KMS-11 (cell line): Measurements from ENCODE around the gene CAND2.
"Not testable (repeated sequence)": the region's sequence is repeated elsewhere in the genome, so short reads cannot be mapped to it uniquely, and the experiment has no call there.

Experiments
- H2AFZ ChIP-seq: fragments of 200-600 bp; sonication (generic); 2 replicates; pipeline ENCODE4 v1.6.1; 2016; ENCODE audit warnings: antibody characterized with exemption, mixed run types, low read depth
- H3K27ac ChIP-seq: fragments of 200-600 bp; sonication (generic); 2 replicates; pipeline ENCODE4 v1.6.1; 2016; ENCODE audit warnings: mild to moderate bottlenecking, mixed run types
- H3K27me3 ChIP-seq: fragments of 200-600 bp; sonication (generic); 2 replicates; pipeline ENCODE4 v1.6.1; 2017; ENCODE audit warnings: mild to moderate bottlenecking, low read depth, mixed run types, moderate library complexity; ENCODE audit not compliant: insufficient read depth
- H3K36me3 ChIP-seq: fragments of 200-600 bp; sonication (generic); 2 replicates; pipeline ENCODE4 v1.6.1; 2017; ENCODE audit warnings: mild to moderate bottlenecking, mixed run types; ENCODE audit not compliant: insufficient read depth
- H3K4me1 ChIP-seq: fragments of 200-600 bp; sonication (generic); 2 replicates; pipeline ENCODE4 v1.6.1; 2016; ENCODE audit warnings: mild to moderate bottlenecking, low read depth, mixed run types; ENCODE audit not compliant: poor library complexity, severe bottlenecking
- H3K4me2 ChIP-seq: fragments of 200-600 bp; sonication (generic); 2 replicates; pipeline ENCODE4 v1.7.0; 2016; ENCODE audit warnings: mild to moderate bottlenecking, mixed run types
- H3K4me3 ChIP-seq: fragments of 200-600 bp; sonication (generic); IDR thresholded peaks from 2 replicates; pipeline ENCODE4 v1.6.1; 2017; ENCODE audit warnings: low read depth, low read length, mixed read lengths; ENCODE audit not compliant: insufficient read depth
- H3K79me2 ChIP-seq: fragments of 200-600 bp; sonication (generic); 2 replicates; pipeline ENCODE4 v1.6.1; 2016; ENCODE audit warnings: low read depth, mixed run types; ENCODE audit not compliant: insufficient read depth
- H3K9ac ChIP-seq: fragments of 200-600 bp; sonication (generic); 2 replicates; pipeline ENCODE4 v1.6.1; 2016; ENCODE audit warnings: mild to moderate bottlenecking, mixed run types
- H4K20me1 ChIP-seq: fragments of 200-600 bp; sonication (generic); 2 replicates; pipeline ENCODE4 v1.6.1; 2016; ENCODE audit warnings: mild to moderate bottlenecking, mixed run types; ENCODE audit not compliant: insufficient read depth
- CTCF ChIP-seq: fragments of 200-600 bp; sonication (generic); conservative IDR thresholded peaks from 2 replicates; pipeline ENCODE4 v1.6.1; 2017; ENCODE audit warnings: low read depth, mild to moderate bottlenecking, antibody characterized with exemption, low read length, moderate library complexity, mixed read lengths

The CAND2 gene

DNA sequence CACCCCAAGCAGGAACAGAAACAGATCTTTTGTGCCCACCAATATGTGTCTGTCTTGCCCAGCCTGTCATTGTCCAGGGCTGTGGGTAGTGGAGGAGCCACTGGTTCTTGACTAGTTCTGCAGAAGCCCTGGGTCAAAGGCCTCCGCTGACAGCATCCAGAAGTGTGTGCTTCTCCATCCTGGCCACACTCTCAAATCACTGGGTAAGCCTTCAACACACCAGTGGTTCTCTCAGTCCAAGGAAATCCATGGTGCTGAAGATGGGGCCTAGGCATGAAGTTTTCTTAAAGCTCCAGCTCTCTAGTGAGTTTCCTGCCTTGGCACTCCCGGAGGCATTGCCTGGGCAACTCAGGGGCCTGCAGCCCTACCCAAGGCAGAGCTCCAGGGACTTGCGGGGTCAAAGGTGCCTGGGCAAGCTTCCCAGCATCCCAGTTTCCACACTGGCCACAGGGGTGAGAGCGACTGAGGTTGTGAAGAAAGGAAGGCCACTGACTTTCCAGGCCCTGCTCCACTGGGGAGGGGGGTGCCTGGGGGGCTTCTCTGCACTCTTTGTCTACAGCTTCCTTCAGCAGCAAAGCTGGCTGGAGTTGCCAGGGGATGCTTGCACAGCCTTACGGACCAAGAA, 82.8 kb downstream of the CAND2 start:
- Histone ChIP-seq H3K36me3 (no peaks in the 10 kb centered on the region), H4K20me1 (no peaks in the 10 kb centered on the region), H3K4me1 (no peaks in the 10 kb centered on the region), H3K4me2 (no peak overlapping the region), H2AFZ (no peak overlapping the region), H3K4me3 (no peak overlapping the region), H3K27me3 (no peaks in the 10 kb centered on the region; the same call in 1 of the 2 replicates), H3K27ac (no peak overlapping the region), H3K79me2 (no peaks in the 10 kb centered on the region), H3K9ac (no peak overlapping the region)
- TF ChIP-seq CTCF, result no peak

GRCh38 chr3:12881858-12882257, 85.4 kb downstream of the CAND2 start:
- not testable (repeated sequence) for H3K4me1 ChIP-seq, H4K20me1 ChIP-seq, H2AFZ ChIP-seq, H3K9ac ChIP-seq, H3K4me2 ChIP-seq, H3K36me3 ChIP-seq, H3K27ac ChIP-seq, H3K4me3 ChIP-seq, H3K79me2 ChIP-seq, H3K27me3 ChIP-seq

DNA sequence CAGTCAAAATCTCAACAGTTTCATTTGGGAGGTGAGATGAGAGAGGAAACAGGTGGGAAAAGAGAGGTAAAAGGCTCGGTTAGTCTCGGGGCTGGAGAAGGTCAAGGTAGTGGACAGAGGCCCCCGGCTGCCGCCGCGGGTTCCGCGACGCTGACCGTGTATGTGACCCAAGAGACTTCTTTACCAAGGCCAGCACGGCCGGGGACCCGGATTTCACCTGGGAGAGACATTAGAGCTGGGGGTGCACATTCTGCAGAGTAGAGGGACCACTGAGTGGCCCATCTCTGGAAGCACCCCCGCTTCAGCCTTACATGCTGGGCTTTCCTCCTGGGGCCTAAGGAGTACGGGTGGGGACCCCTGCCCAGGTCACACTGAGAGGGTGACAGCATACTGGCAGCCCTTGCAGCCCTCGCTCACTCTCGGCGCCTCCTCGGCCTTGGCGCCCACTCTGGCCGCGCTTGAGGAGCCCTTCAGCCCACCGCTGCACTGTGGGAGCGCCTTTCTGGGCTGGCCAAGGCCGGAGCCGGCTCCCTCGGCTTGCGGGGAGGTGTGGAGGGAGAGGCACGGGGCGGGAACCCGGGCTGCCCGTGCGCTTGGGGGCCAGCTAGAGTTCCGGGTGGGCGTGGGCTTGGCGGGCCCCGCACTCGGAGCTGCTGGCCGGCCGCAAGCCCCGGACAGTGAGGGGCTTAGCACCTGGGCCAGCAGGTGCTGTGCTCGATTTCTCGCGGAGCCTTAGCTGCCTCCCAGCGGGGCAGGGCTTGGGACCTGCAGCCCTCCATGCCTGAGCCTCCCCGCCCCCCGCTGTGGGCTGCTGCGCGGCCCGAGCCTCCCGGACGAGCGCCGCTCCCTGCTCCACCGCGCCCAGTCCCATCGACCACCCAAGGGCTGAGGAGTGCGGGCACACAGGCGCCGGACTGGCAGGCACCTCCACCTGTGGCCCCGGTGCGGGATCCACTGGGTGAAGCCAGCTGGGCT, 86.1 kb downstream of the CAND2 start:
- no peak overlapping the region for H3K4me3 ChIP-seq
- no peak overlapping the region for H3K9ac ChIP-seq
- no peaks in the 10 kb centered on the region for H4K20me1 ChIP-seq
- H3K4me1 ChIP-seq, result peaks cover 4% of the 10 kb centered on the region
- H3K36me3 ChIP-seq, result no peaks in the 10 kb centered on the region
- H2AFZ ChIP-seq, result no peak overlapping the region
- TF ChIP-seq CTCF, result no peak
- no peak overlapping the region for H3K27ac ChIP-seq
- no peak overlapping the region for H3K4me2 ChIP-seq
- peaks cover 9% of the 10 kb centered on the region; the same call in 1 of the 2 replicates for H3K27me3 ChIP-seq
- H3K79me2 ChIP-seq, result no peaks in the 10 kb centered on the region

DNA sequence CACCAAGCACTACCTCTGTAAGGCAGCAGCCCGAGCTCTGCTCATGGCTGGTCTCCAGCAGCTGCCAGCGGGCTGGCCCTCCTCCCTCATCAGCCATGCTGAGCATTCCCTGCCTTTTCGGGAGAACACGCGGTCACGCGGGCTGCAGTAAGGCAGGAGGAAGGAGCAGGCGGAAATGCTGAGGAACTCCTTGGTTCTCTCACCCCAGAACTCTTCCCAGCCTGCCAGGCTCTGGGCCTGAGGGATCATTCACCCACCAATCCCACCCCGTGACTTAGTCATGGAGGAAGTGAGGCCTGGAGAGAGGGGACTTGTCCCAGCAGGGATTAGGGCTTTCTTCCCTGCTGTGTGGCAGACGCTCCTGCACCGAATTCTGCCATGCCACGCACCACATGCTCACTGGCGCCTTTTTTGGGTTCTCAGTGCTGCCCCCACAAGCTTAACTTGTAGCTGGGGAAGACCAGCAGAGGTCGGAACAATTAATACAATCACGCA, 87.8 kb downstream of the CAND2 start:
- TF ChIP-seq CTCF, result no peak
- H3K9ac ChIP-seq, result no peak overlapping the region
- H3K27me3 ChIP-seq, result peaks cover 9% of the 10 kb centered on the region; the same call in 1 of the 2 replicates
- no peaks in the 10 kb centered on the region for H4K20me1 ChIP-seq
- H3K4me2 ChIP-seq, result no peak overlapping the region
- H3K79me2 ChIP-seq, result no peaks in the 10 kb centered on the region
- peaks cover 4% of the 10 kb centered on the region for H3K4me1 ChIP-seq
- H2AFZ ChIP-seq, result no peak overlapping the region
- H3K27ac ChIP-seq, result no peak overlapping the region
- H3K36me3 ChIP-seq, result no peaks in the 10 kb centered on the region
- no peak overlapping the region for H3K4me3 ChIP-seq
